HG03039 (cell line): ENCODE data around the gene LLCFC1.

Experiments
- ATAC-seq: cut with Tn5 transposase; IDR thresholded peaks from one replicate; pipeline ENCODE4 v1.9.1; 2021; ENCODE audit warnings: mild to moderate bottlenecking, moderate library complexity; ENCODE audit not compliant: unreplicated experiment

Gene LLCFC1

DNA sequence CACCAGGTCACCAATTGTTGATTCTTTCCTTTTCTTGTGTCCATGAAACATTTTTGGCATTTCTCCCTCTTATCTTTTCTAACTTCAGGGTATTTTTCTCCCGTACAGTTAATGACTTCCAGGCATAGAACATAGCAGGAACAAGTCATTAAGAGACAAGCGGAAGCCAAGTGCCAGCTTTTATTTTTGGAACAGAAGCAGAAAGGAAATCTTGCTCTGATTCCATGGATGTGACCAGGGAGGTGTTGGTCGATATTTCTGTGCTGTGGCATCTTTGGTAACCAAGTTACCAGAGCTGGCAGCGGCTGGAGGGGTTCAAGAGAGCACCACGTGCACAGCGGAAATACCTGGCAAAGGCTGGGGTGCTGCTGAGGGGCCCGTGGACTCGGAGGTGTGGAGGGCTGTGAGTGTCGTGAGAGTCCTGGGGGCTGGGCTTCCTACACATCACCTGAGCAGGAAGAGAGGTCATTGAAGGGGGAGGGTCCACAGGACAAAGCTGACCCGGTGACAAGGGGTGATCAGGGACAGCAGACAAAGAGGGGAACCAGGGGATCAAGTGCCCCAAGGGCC lies 1.8 kb downstream of the LLCFC1 start:
- no peak for ATAC-seq

DNA sequence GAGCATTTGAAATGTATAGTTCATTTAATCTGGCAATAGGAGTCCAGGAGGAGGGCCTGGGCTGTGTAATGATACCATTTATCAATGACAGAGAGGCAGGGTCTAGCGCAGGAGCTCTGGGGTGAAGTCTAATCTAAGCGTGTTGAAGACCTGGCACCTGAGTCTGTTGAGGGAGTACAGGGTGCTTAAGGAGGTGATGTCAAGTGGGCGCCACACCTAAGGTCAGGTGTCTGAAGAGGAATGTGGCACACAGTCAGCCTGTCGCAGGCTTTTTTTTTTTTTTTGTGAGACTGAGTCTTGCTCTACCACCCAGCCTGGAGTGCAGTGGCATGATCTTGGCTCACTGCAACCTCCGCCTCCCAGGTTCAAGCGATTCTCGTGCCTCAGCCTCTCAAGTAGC lies 2.3 kb downstream of the LLCFC1 start:
- no peak for ATAC-seq

DNA sequence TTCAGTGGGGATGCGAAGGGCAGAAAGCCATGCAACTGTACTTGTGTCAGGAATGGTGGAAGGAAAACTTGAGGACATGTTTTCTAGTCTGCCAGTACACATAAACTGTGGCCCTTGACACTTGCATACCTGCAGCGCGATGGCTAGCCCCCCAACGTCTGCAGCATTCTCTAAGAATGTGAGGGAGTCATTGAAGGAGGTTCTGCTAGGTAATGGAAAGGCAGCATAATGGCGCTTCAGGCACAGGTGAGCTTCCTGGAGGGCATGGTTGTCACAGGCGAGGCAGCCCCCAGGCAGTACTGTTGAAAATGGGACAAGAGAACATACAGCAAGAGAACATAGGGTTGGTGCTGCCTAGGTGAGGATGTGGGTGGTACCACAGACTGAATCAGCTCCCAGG lies 3.5 kb downstream of the LLCFC1 start:
- no peak for ATAC-seq

DNA sequence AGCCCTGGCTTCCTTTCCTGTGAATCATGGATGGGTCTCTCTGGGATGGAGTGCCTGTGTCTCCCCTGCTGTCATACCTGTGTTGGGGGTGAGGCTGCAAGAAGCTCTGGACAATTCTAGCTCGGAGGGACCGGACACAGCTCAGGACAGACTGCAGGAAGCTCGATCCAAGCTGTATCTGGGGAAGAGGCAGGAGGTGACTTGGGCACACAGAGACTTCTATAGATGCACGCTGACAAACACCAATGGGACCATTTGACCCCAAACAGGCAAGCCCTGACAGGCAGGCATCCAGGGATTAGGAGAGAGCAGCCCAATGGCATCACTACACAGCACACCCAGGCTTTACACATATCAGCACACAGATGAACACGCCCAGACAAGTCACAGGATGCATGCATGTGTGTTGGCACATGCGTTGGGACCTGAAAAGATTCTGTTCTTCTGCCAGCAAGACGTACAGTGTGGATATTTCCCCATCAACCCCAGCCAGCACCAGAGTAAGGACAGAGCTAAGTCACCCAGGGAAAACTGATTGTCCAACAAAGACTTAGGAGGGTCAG lies 4.5 kb downstream of the LLCFC1 start:
- no peak for ATAC-seq

DNA sequence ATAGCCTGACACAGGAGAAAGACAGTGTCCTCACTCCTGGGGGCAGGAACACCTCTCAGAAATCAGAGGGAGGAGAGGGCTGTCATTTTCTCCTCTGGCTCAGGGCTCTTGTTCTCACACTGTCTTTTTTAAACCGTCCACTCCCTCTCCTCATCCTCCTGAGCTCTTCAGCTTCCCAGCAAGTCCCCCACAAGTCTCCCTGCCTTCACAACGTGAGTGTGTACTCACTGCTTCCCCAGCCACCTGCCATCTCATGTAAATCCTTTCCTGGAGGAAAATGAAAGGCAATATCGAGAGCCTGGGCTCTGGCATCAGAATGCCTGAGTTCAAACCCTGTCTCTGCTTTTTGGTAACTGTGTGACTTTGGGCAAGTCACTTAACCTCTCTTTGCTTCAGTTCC lies 5.7 kb downstream of the LLCFC1 start:
- ATAC-seq: no peak

DNA sequence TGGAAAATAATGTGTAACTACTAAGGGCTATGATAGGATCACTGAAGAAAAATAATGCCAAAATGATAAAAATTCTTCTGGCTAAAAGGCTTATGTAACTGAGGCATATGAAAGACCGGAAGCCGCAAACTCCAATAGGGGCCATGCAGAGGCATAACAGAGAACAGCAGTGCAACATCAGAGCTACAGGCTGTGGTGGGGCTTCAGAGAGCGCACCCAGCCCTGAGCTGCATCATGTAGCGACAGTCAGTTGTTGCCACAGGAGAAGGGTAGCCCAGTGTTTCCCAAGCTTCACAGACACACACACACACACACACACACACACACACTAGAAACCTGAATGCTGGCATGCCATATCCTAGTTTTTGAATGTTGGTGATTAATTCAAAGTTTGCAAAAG lies 9.3 kb downstream of the LLCFC1 start:
- ATAC-seq: no peak

DNA sequence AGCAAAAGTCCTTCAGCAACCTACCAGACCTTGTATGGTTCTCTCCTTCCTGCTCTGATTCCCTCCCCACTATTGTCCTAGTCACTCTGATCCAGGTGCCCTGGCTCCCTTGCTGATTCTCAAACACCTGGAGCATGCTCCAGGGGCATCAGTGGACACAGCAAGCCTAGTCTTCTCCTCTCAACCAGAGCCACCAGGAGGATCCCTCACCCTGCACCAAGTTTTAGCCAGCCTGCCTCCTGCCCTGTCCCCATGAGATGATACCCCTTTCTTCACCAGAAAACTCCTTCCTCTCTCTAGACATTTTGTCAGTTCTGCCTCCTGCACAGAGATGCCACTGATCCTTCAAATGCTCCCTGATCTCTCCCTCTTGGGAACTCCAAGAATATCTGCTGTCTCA lies 11.0 kb downstream of the LLCFC1 start:
- no peak for ATAC-seq

DNA sequence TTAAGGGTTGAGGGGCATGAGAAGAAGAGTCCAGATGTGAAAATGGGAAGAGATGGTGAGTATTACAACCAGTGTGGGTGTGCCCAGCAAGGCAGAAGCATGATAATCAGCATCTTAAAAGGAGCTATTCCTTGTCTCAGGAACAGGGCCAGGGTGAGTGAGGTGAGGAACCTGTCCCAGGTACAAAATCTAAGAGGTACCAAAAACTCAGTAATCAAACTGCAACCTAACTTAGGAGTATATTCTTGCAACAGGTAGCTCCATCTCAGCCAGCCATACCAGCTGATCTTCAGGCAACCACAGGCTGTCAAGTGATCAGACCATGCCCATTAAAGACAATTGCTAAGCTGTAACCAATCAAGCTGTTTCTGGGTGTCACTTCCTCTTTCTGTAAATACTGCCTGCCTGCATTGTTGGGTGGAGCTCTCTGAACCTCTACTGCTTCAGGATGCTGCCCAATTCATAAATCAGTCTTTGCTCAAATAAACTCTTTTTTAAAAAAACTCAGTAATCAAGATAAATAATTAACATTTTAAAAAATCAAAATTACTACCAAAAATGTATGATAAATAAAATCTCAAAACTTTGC lies 15.5 kb downstream of the LLCFC1 start:
- no peak for ATAC-seq

DNA sequence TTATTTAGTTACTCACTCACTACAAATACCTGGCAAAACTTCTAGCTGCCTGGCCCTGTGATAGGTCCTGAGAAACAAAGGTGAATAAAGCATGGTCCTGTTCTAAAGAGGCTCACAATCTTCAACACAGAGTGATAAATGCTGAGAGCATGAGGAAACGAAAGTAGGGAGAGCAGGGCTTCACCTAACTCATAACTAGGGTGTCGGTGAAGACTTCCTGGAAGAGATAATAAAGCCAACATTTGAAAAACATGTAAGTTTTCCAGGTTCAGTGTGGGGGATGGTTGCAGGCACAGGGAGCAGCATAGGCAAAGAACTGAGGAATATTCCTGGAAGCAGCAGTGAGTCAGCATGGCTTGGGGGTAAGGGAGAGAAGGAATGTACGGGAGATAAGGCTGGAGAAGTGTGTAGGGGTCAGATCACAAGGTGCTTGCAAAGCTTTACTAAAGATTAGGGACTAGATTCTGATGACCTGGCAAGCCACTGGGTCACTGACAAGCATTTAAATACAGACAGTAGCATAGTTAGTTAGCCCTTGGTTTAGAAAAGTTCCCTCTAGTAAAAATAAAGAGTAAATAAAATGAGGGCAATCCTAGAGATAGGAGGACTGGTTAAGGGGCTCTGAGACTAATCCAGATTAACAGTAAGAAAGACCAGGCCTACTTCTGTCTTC lies 17.8 kb downstream of the LLCFC1 start:
- ATAC-seq: no peak

DNA sequence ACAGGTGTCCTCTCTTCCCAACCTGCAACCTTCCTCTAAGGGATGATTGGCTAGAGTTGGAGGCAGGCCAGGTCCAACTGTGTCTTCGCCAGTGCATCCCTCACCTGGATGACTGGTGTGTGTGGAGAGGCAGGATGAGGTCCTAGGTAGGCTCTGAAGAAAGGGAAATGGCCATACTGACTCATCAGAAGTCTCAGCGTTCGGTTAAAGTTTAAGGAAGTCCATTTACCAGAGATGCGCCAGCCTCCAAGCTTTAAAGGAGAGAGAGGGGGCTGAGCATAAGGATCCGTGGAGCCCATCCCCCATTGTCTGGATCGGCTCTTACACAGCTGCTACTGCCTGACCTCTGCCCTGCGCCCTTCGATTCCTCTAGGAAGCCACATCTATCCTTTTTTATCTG lies 18.4 kb downstream of the LLCFC1 start:
- ATAC-seq: no peak

DNA sequence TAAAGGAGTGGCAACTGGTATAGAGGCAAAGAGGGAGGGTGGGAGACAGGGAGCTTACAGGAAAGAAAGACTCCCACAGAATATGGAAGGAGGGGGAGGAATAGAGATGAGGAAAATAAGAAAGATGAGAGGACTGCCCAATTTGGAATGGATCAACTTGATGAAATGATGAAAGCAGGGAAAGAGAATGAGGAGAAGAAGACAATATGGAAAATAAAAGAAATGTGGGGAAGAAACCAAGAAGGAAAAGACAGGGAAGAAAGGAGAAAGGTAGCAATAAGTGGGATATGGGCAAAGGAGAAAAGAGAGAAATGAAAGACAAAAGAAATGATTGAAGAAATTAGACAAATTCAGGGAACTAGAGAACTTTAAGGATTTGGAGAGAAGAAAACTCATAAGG lies 19.9 kb downstream of the LLCFC1 start:
- ATAC-seq: no peak

DNA sequence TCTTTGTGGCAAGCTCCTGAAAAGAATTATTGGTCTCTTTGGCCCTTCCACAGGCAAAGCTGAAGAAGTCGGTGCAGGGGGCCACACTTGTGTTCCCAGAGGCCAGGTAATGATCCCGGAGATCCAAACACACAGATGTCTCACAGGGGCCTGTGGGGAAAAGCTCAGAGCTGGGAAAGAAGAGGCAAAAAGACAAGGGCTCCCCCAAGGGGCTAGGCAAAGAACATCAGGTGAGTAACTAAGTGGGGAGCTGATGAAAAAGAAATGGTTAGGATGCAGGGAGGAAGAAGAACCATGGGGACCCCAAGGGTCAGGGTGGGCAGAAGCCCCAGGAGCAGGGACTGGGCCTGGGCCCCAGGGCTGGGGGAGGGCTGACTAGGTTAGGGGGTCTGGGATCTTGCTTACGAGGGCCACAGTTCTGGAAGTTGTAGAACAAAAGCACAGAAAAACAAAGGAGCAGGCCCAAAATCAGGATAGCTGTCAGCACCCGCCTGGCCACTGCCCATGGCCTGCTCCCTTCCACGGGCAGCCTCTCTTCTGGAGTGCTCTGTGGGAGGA lies 21.8 kb downstream of the LLCFC1 start:
- ATAC-seq: no peak

DNA sequence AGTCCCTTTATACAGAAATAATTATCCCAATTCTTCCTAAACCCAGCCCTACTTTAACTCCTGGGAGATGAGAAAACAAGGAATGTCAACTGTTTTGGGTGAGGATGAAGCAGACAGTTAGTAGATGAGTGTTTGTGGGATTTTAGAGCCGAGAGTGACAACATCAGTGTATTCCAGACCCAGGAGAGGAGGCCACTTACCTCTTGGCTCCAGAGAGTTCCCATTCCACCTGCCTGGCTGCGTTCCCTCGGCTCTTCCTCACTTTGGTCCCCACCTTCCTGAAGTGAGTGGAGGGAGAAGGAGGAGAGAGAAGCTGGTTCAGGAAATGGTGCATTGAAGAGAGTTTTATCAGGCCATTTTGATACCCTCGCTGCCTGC lies 22.3 kb downstream of the LLCFC1 start:
- no peak for ATAC-seq

DNA sequence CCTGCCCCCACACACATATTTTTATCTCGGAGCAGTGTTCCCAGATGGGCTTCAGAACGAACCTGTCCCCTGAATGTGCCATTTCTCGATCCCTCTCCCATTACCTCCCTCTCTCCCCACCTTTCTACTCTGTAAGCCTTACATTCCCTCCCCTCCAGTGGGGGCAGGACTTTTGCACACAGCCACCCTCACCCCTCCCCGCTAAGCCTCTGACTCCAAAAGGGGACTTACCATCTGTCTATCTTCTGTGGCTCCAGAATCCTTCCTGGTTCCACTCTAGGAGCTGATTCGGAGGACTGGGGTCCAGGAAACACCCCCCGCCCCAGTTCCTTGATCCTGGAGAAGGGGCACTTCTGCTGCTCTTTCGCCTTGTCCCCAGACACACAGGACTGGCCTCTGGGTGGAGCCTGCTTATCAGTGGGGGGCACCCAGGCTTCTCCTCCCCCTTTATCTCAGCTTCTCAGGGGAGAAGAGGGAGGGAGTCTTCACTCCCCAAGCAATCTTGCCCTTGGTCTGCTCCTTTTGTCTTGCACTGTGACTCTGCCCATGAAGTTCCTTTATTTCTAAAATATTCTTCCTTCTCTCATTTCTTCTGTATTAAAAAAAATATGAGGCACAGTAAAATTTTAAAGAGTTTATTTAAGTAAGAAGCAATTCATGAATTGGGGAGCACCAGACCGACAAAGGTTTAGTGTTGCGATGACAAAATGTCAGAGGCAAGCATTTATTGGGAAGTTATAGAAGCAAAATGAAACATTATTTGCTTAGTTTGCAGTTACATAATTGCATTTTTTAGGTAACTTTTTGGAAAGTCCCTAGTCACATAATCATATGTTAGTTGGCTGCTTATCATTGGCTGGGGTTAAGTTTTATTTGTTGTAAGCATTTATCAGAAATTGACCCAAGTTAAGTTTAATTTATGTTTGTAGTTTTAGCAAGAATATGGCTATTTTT lies 23.0 kb downstream of the LLCFC1 start, which contains the start of gene KEL:
TSS of gene KEL (minus strand) at position 391 of the 954 bp plus-strand sequence. CDS start at position 234, 157 bp downstream.
- ATAC-seq: no peak

DNA sequence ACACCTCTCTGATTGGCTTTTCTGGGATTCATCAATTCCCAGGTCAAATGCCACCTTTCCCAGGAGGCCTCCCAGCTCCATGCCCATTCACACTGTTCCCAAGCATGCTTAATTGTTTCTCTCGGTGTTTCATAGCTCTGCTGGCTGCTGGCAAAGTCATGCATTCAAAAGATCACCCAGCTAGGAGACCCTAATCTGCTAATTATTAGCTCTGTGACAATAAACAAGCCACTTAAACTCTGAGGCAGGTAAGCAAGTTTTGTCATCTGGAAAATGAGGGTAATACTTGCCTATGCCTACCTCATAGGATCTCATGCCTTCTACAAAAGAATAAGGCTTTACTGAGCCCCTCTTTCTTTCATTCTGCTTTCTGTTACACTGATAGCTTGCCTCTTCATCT lies 23.7 kb downstream of the LLCFC1 start:
- no peak for ATAC-seq

DNA sequence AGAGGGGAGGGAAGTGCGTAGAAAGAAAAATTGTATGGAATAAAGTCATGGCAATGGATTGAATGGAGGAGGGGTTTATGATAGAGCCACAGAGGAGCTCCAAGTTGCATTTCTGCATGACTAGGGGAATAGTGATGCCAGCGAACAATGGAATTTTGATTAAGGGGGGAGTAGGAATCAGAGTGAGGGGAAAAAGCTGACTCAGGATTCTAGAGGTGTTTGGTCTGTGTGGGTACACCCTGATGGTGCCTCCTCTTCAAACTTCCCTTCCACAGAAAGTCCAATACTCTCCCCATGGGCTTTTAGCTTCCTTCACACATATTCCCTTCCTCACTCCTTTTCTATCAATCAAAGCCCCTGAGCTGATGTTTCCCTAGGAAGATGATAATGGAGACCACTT lies 24.7 kb downstream of the LLCFC1 start:
- ATAC-seq: no peak

DNA sequence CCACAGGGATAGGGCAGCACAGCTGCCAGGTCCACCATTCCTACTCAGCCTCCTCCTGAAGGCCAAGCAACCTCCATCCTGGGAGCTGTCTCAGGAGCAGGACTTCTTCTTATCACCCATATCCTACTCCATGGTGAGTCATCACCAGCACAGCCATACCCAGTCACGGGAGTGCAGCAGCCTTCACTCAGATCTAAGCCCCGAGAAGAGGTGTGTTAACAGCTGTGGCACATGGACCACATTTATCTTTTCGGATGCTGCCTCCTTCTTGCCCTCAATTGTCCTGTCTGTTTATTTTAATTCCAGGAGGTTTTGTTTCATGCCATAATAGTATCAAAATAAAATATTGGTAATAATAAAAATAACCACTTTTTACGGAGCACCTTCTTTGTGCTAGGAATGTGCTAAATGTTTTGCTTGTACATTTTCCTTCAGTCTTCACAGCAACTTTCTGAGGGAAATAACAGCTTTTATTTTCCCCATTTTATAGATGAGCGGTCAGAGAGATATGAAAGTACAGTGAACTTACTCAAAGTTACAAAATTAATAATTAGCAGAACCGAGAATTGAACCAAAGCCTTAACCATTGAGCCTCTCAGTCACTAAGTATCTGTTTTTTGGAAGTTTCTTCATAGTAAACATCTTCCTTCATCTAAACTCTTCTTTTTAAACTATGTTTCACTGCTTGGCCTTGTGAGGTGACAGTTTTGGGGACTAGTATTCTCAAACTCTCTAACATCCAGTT lies 25.4 kb downstream of the LLCFC1 start:
- no peak for ATAC-seq

DNA sequence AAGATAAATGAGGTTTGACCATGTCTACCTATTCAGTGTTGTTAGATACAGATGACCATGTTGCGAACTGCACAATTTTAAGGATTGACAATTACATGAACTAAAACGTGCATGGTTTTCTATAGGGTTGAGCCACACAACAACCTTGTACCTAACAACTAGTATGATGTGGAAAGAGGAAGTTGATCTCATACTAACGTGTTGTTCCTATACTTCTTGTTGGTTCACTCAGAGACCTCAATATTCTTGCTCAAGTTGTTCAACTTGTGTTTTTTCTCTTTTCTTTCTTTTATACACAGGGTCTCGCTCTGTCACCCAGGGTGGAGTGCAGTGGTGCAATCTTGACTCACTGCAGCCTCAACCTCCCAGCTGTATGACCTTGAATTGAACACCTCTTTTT lies 28.9 kb downstream of the LLCFC1 start:
- ATAC-seq: no peak

DNA sequence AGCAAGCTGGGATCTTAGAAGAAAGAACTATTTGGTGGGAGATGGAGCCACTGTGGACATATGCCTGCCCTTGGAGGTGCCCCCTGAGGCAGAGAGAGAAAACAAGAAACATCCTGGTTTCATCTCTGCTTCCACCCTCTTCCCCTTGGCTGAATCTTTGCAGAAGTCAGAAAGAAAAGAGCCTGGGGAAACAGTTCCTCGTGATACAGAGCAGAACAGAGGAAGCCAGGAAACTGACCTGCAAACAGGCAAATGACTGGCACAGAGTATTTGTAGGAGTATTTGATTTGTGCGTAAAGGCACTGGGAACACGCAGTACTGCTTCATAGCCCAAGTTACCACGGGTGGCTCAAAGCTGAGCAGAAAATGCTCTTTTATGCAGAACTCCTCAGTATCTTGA lies 29.9 kb downstream of the LLCFC1 start:
- no peak for ATAC-seq

DNA sequence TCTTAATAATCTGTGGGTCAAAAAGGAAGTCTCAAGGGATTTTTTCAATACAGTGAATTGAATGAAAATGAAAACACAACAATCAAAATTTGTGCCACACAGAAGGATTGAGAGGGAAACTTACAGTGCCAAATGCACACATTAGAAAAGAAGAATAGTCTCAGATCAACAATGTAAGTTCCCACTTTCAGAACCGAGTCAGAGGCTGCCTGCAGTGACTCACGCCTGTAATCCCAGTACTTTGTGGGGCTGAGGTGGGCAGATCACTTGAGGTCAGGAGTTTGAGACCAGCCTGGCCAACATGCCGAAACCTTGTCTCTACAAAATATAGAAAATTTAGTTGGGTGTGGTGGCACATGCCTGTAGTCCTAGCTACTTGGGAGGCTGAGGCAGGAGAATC lies 35.3 kb downstream of the LLCFC1 start:
- no peak for ATAC-seq
